ENCODE measurements around the gene KLHL1. TPM values are rescaled to one million over a fixed set of nuclear protein-coding genes. Genes with fewer than 3 reads are reported as not detected.

KLHL1 gene
- total RNA-seq, 4 donors from 2014 or later = not detected

DNA sequence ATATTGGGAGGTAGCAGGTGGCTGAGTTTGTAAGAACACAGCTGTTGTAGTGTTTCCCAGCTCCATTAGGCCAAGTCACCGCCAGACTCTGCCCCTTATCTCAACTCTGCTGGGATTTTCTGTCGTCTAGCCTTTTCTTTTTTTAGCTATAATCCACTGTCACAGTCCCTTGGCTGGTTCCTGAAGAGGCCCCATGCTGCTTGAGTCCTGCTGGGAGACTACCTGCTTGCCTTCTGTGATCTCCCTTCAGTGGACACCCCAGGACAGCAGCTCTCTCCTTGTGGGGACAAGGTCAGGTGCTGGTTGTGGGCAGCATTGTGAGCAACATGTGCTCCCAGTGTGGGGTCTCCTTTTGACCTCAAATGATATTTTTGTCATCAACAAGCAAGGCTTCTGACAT lies 195.6 kb downstream of the KLHL1 start:
- TF ChIP-seq CTCF (IDR thresholded peaks at IDR 0.05) = no peak
- no peak for TF ChIP-seq POLR2A (IDR thresholded peaks at IDR 0.05)
- H3K27ac ChIP-seq = no peak overlapping the region
- intact Hi-C loops (cut with DNase I; ENCODE audit: low total_unique reads) = no loop called here

DNA sequence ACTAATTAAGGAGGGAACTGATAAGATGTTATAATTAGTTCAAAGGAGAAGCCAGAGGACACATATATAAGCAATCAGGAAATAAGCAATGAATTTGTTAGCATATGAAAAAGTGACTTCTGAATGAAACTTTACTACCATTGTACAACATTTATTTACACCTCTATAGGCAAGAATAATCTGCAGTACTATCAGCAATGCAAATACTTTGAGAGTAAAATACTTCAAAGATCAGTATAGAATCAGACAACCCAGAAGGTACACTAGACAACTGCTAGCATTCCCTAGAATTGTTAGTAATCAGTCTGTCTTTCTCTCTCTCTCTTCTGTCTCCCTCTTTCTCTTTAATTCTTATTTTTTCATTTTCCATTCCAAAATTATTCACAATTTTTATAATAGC lies 197.5 kb downstream of the KLHL1 start:
- H3K36me3 ChIP-seq = no peaks in the 10 kb centered on the region
- H3K9me3 ChIP-seq = no peaks in the 10 kb centered on the region
- no peak overlapping the region for H3K27ac ChIP-seq
- no peak overlapping the region for H3K4me3 ChIP-seq
- no peaks in the 10 kb centered on the region for H3K4me1 ChIP-seq
- no peaks in the 10 kb centered on the region for H3K27me3 ChIP-seq
- TF ChIP-seq POLR2A (IDR thresholded peaks at IDR 0.05) (no peak), CTCF (IDR thresholded peaks at IDR 0.05) (no peak)
- intact Hi-C loops (cut with DNase I; ENCODE audit: low total_unique reads) = no loop called here
- no peak for DNase-seq

More for the DNA sequence above, 195.6 kb downstream of the KLHL1 start:
- Histone ChIP-seq H3K36me3 (no peaks in the 10 kb centered on the region), H3K4me1 (no peaks in the 10 kb centered on the region), H3K4me3 (no peak overlapping the region), H3K27me3 (no peaks in the 10 kb centered on the region), H3K9me3 (no peaks in the 10 kb centered on the region)
- DNase-seq = no peak

DNA sequence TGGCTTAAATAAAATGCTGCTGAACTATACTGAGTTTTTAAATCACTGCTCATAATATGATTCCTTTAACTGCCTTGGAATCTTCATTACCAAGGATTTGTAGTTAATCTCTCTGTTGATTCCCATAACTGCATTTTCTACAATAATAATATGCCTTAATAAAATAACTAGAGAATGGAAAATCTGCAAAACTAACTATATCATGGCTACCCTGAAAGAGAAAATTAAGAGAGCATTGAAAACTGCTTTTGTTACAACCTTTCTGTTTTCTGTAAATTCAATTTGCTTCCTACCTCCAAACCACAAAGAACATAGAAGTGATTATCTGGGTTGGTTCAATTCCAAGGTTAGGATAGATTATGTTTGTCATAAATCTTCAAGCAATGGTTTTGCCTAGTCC lies 203.5 kb downstream of the KLHL1 start:
- intact Hi-C loops (cut with DNase I; ENCODE audit: low total_unique reads) = no loop called here

DNA sequence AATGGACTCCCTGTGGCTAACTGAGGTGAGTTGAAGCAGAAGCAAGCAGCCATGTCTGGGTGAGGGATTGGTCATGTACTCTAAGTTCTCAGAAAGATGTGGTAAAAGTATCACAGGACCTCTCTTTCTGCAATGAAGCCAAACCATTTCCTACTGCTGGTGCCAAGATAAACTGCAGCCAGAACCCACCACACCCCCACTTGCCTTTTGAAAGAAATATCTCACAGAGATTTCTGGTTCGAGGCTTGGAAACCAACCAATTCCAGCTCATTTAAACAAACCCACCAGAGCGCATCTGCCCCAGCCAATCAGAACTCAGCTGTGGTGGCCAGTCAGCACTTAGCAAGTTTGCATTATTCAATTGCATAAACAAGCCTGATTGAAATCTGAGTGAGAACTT lies 205.2 kb downstream of the KLHL1 start:
- Histone ChIP-seq H3K27me3 (no peaks in the 10 kb centered on the region), H3K4me1 (no peaks in the 10 kb centered on the region), H3K36me3 (no peaks in the 10 kb centered on the region), H3K27ac (no peak overlapping the region), H3K9me3 (no peaks in the 10 kb centered on the region), H3K4me3 (no peak overlapping the region)
- intact Hi-C loops (cut with DNase I; ENCODE audit: low total_unique reads) = no loop called here
- no peak for DNase-seq
- no peak for TF ChIP-seq POLR2A (IDR thresholded peaks at IDR 0.05)
- no peak for TF ChIP-seq CTCF (IDR thresholded peaks at IDR 0.05)

More for the DNA sequence above, 203.5 kb downstream of the KLHL1 start:
- no peaks in the 10 kb centered on the region for H3K9me3 ChIP-seq
- TF ChIP-seq CTCF (IDR thresholded peaks at IDR 0.05) (no peak), POLR2A (IDR thresholded peaks at IDR 0.05) (no peak)
- no peak overlapping the region for H3K4me3 ChIP-seq
- DNase-seq = no peak
- no peaks in the 10 kb centered on the region for H3K27me3 ChIP-seq
- no peaks in the 10 kb centered on the region for H3K36me3 ChIP-seq
- no peak overlapping the region for H3K27ac ChIP-seq
- no peaks in the 10 kb centered on the region for H3K4me1 ChIP-seq

DNA sequence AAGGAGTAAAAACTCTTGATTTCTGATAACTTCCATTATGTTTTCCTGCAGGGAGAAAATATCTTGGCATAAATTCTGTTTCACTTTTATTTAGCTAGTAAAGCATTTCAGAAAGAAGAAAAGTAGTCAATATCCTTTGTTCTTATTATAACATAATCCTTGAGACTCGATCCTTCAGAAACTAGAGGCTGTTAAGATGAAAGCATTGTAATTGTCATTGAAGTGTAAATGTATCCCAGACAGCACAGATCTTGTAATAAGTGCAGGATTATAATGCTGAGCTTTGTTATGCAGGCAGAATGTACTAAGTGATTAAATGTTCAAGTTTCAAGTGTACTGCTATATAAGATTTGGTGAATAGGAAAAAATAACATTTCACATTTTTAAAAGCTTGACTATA lies 225.8 kb downstream of the KLHL1 start:
- no peak overlapping the region for H3K4me3 ChIP-seq
- no peaks in the 10 kb centered on the region for H3K4me1 ChIP-seq
- H3K36me3 ChIP-seq = no peaks in the 10 kb centered on the region
- no peak for DNase-seq
- no peaks in the 10 kb centered on the region for H3K9me3 ChIP-seq
- H3K27ac ChIP-seq = no peak overlapping the region
- no peaks in the 10 kb centered on the region for H3K27me3 ChIP-seq
- no peak for TF ChIP-seq POLR2A (IDR thresholded peaks at IDR 0.05)
- intact Hi-C loops (cut with DNase I; ENCODE audit: low total_unique reads) = no loop called here

DNA sequence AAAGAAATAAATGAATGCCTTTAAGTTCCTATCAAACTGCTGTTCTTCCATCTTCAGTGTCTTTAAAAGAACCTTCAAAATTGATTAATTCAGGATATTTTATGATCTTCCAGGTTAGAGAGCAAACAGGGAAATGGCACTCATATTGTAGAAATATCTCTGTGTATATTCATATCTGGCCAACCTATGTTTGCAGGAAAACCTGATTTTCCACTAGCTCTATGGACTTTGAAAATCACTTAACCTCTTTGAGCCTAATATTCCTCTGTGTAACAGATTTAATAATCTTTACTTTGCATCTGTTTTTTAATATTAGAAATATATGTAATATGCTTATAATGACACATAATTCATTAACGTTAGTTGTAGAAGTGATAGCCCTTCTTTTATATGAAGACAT lies 228.3 kb downstream of the KLHL1 start:
- DNase-seq = no peak

More for the DNA sequence above, 228.3 kb downstream of the KLHL1 start:
- intact Hi-C loops (cut with DNase I; ENCODE audit: low total_unique reads) = no loop called here
- no peak overlapping the region for H3K27ac ChIP-seq
- no peak for TF ChIP-seq CTCF (IDR thresholded peaks at IDR 0.05)
- H3K27me3 ChIP-seq = no peaks in the 10 kb centered on the region
- H3K4me3 ChIP-seq = no peak overlapping the region
- no peaks in the 10 kb centered on the region for H3K4me1 ChIP-seq
- H3K36me3 ChIP-seq = no peaks in the 10 kb centered on the region
- H3K9me3 ChIP-seq = no peaks in the 10 kb centered on the region

Data from uterus (tissue), 4 donors.